Measurements from ENCODE around the gene TTC7B. TPM values are rescaled to one million over a fixed set of nuclear protein-coding genes. Genes with fewer than 3 reads are reported as not detected.
A peak's percentile ranks its signal among the peaks of the same experiment; 100 is the strongest.
"Not testable (repeated sequence)": the region's sequence is repeated elsewhere in the genome, so short reads cannot be mapped to it uniquely, and the experiment has no call there.

The TTC7B gene
- polyA plus RNA-seq (2012; ENCODE audit: insufficient read depth, insufficient read length): 32.7 TPM

- peak within 1 kb of the TSS; percentile 53 for H3K4me3 ChIP-seq (ENCODE audit: low read length)
- no peak for DNase-seq (ENCODE audit: low read depth, low spot score)
Observed at GRCh38 chr14:90815822-90816662, at the start of gene TTC7B. Gene TTC7B (minus strand): TSS chr14:90816430. CDS start chr14:90816295, 135 bp downstream.

- DNase-seq (ENCODE audit: low read depth, low spot score): no peak
- no peak overlapping the region for H3K4me3 ChIP-seq (ENCODE audit: low read length)
Observed at GRCh38 chr14:90864741-90865140, 48.5 kb upstream of the TTC7B start.

GRCh38 chr14:90858511-90858910 lies 42.3 kb upstream of the TTC7B start:
- H3K4me3 ChIP-seq (ENCODE audit: low read length): no peak overlapping the region
- DNase-seq (ENCODE audit: low read depth, low spot score): no peak

GRCh38 chr14:90857866-90858265 lies 41.6 kb upstream of the TTC7B start:
- no peak for DNase-seq (ENCODE audit: low read depth, low spot score)
- H3K4me3 ChIP-seq (ENCODE audit: low read length): no peak overlapping the region

- H3K4me3 ChIP-seq (ENCODE audit: low read length); DNase-seq (ENCODE audit: low read depth, low spot score): not testable (repeated sequence)
Observed at GRCh38 chr14:90856115-90856514, 39.9 kb upstream of the TTC7B start.

- no peak for DNase-seq (ENCODE audit: low read depth, low spot score)
- H3K4me3 ChIP-seq (ENCODE audit: low read length): no peak overlapping the region
Observed at GRCh38 chr14:90853116-90853515, 36.9 kb upstream of the TTC7B start.

- DNase-seq (ENCODE audit: low read depth, low spot score): no peak
Observed at GRCh38 chr14:90851327-90852036, 35.3 kb upstream of the TTC7B start.

GRCh38 chr14:90850487-90850886 lies 34.3 kb upstream of the TTC7B start:
- no peak for DNase-seq (ENCODE audit: low read depth, low spot score)
- H3K4me3 ChIP-seq (ENCODE audit: low read length): no peak overlapping the region

More at GRCh38 chr14:90851327-90852036, 35.3 kb upstream of the TTC7B start:
- no peak overlapping the region for H3K4me3 ChIP-seq (ENCODE audit: low read length)

GRCh38 chr14:90849787-90850444 lies 33.7 kb upstream of the TTC7B start:
- H3K4me3 ChIP-seq (ENCODE audit: low read length): no peak overlapping the region
- no peak for DNase-seq (ENCODE audit: low read depth, low spot score)

- no peak overlapping the region for H3K4me3 ChIP-seq (ENCODE audit: low read length)
- DNase-seq (ENCODE audit: low read depth, low spot score): no peak
Observed at GRCh38 chr14:90848944-90849731, 32.9 kb upstream of the TTC7B start.

GRCh38 chr14:90846511-90846910 lies 30.3 kb upstream of the TTC7B start:
- H3K4me3 ChIP-seq (ENCODE audit: low read length): no peak overlapping the region
- DNase-seq (ENCODE audit: low read depth, low spot score): no peak

- no peak overlapping the region for H3K4me3 ChIP-seq (ENCODE audit: low read length)
- no peak for DNase-seq (ENCODE audit: low read depth, low spot score)
Observed at GRCh38 chr14:90844321-90844720, 28.1 kb upstream of the TTC7B start.

GRCh38 chr14:90842726-90843125 lies 26.5 kb upstream of the TTC7B start:
- no peak for DNase-seq (ENCODE audit: low read depth, low spot score)
- H3K4me3 ChIP-seq (ENCODE audit: low read length): no peak overlapping the region

- DNase-seq (ENCODE audit: low read depth, low spot score); H3K4me3 ChIP-seq (ENCODE audit: low read length): not testable (repeated sequence)
Observed at GRCh38 chr14:90840667-90841066, 24.4 kb upstream of the TTC7B start.

- DNase-seq (ENCODE audit: low read depth, low spot score): no peak
- H3K4me3 ChIP-seq (ENCODE audit: low read length): no peak overlapping the region
Observed at GRCh38 chr14:90839889-90840266, 23.6 kb upstream of the TTC7B start.

- DNase-seq (ENCODE audit: low read depth, low spot score): no peak
- H3K4me3 ChIP-seq (ENCODE audit: low read length): no peak overlapping the region
Observed at GRCh38 chr14:90839024-90839888, 23.0 kb upstream of the TTC7B start.

- not testable (repeated sequence) for DNase-seq (ENCODE audit: low read depth, low spot score); H3K4me3 ChIP-seq (ENCODE audit: low read length)
Observed at GRCh38 chr14:90838531-90838930, 22.3 kb upstream of the TTC7B start.

GRCh38 chr14:90837355-90837754 lies 21.1 kb upstream of the TTC7B start:
- no peak for DNase-seq (ENCODE audit: low read depth, low spot score)
- no peak overlapping the region for H3K4me3 ChIP-seq (ENCODE audit: low read length)
